HG03097 (cell line): ENCODE data around the gene FGGY.
"Not testable (repeated sequence)": the region's sequence is repeated elsewhere in the genome, so short reads cannot be mapped to it uniquely, and the experiment has no call there.

ENCODE experiments used
- ATAC-seq: cut with Tn5 transposase; IDR thresholded peaks from one replicate; pipeline ENCODE4 v1.9.1; 2021; ENCODE audit not compliant: unreplicated experiment, low FRiP score

Gene FGGY

GRCh38 chr1:59288046-59288445 lies 8.8 kb upstream of the FGGY start:
- ATAC-seq: no peak

GRCh38 chr1:59289570-59289969 lies 7.3 kb upstream of the FGGY start:
- ATAC-seq: no peak

- ATAC-seq: no peak
These were observed 6.5 kb upstream of the FGGY start for GRCh38 chr1:59290193-59290949.

GRCh38 chr1:59291561-59291960 lies 5.3 kb upstream of the FGGY start:
- no peak for ATAC-seq

GRCh38 chr1:59292562-59292961 lies 4.3 kb upstream of the FGGY start:
- ATAC-seq: no peak

- ATAC-seq: no peak
These were observed 3.7 kb upstream of the FGGY start for GRCh38 chr1:59293206-59293605.

GRCh38 chr1:59293849-59294248 lies 3.0 kb upstream of the FGGY start:
- no peak for ATAC-seq

- no peak for ATAC-seq
These were observed 2.5 kb upstream of the FGGY start for GRCh38 chr1:59294423-59294822.

GRCh38 chr1:59295618-59296017 lies 1.3 kb upstream of the FGGY start:
- no peak for ATAC-seq

- ATAC-seq: no peak
These were observed 1.2 kb downstream of the FGGY start for GRCh38 chr1:59298026-59298583.

GRCh38 chr1:59298710-59299346 lies 1.9 kb downstream of the FGGY start:
- no peak for ATAC-seq

- ATAC-seq: not testable (repeated sequence)
These were observed 2.8 kb downstream of the FGGY start for GRCh38 chr1:59299670-59300069.

GRCh38 chr1:59302297-59302696 lies 5.4 kb downstream of the FGGY start:
- ATAC-seq: no peak

- ATAC-seq: no peak
These were observed 6.0 kb downstream of the FGGY start for GRCh38 chr1:59302871-59303270.

- ATAC-seq: no peak
These were observed 8.3 kb downstream of the FGGY start for GRCh38 chr1:59305188-59305587.

GRCh38 chr1:59307591-59307990 lies 10.7 kb downstream of the FGGY start:
- ATAC-seq: no peak

- no peak for ATAC-seq
These were observed 11.9 kb downstream of the FGGY start for GRCh38 chr1:59308839-59309238.

GRCh38 chr1:59309392-59309791 lies 12.5 kb downstream of the FGGY start:
- no peak for ATAC-seq

GRCh38 chr1:59309795-59310548 lies 13.1 kb downstream of the FGGY start:
- ATAC-seq: no peak

GRCh38 chr1:59310549-59311250 lies 13.8 kb downstream of the FGGY start:
- ATAC-seq: no peak
